Epithelial cell of proximal tubule (primary cell): ENCODE data around the gene RXRA. TPM values are rescaled to one million over a fixed set of nuclear protein-coding genes. Genes with fewer than 3 reads are reported as not detected.

Experiments used
- DNase-seq: peaks from one replicate; pipeline ENCODE4 v3.0.0-alpha.2; 2011; ENCODE audit warnings: low read depth
- H3K4me3 ChIP-seq: 2 replicates; pipeline ENCODE4 v1.5.1; 2011; ENCODE audit warnings: low read depth, mild to moderate bottlenecking, low read length
- CTCF ChIP-seq: conservative IDR thresholded peaks from 2 replicates; pipeline ENCODE4 v1.5.1; 2012; ENCODE audit warnings: low read depth, mild to moderate bottlenecking, low read length
- total RNA-seq: library from RNA; depleted of rRNA; stranded (reverse); fragments of >200 nt; gene quantifications from 2 replicates; pipeline ENCODE4 v1.2.3, GENCODE V29; 2015

Gene RXRA
- total RNA-seq, 1 donor from 2014 or later: 8.4 TPM

DNA sequence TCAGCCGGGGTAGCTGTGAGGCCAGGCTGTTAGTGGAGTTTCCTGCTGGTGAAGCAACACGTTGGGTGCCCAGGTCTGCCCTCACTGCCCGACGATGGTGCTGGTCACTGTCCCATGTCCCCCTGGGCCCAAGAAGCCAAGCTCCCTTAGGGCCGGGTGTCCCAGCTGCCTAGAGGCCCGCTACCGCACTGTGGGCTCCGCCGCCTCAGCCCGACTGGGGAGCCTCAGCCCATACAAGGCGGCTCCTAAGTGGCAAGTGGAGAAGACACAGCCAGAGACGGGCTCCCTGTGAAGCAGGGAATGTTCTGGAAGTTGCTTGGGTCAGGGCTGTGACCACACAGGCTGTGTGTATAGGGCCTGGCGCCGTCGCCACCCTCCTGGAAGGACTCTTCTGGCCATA is 96.9 kb downstream of the RXRA start:
- no peak for DNase-seq
- TF ChIP-seq CTCF: no peak
- no peak overlapping the region for H3K4me3 ChIP-seq

- no peak for DNase-seq
- no peak overlapping the region for H3K4me3 ChIP-seq
- no peak for TF ChIP-seq CTCF
Observed at GRCh38 chr9:134423749-134424148, 97.5 kb downstream of the RXRA start.

- no peak for DNase-seq
- no peak for TF ChIP-seq CTCF
- no peak overlapping the region for H3K4me3 ChIP-seq
Observed at GRCh38 chr9:134424818-134425217, 98.6 kb downstream of the RXRA start.

GRCh38 chr9:134425401-134425800 is 99.1 kb downstream of the RXRA start:
- no peak for DNase-seq
- TF ChIP-seq CTCF: no peak
- no peak overlapping the region for H3K4me3 ChIP-seq

GRCh38 chr9:134425812-134426211 is 99.6 kb downstream of the RXRA start:
- no peak for TF ChIP-seq CTCF
- DNase-seq: no peak
- H3K4me3 ChIP-seq: no peak overlapping the region

DNA sequence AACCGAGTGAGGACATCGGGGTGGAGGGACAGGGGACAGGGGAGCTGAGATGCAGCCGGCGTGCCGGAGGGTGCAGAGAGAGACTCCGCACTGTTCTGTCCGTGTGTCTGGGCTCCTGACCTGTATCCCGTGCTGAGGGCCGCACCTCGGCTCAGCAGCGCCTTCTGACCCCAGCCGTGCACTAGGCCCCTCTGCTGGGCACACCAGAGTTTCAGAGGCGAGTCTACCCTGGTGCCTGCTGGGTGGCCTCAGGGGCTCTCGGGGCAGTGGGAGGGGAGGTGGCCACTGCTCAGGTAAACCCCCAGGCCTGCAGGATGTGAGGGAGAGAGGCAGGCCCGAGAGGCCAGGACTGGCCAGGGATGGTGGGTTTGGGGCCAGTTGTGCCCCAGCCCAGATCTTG is 100.2 kb downstream of the RXRA start:
- no peak for TF ChIP-seq CTCF
- DNase-seq: no peak
- H3K4me3 ChIP-seq: no peak overlapping the region

DNA sequence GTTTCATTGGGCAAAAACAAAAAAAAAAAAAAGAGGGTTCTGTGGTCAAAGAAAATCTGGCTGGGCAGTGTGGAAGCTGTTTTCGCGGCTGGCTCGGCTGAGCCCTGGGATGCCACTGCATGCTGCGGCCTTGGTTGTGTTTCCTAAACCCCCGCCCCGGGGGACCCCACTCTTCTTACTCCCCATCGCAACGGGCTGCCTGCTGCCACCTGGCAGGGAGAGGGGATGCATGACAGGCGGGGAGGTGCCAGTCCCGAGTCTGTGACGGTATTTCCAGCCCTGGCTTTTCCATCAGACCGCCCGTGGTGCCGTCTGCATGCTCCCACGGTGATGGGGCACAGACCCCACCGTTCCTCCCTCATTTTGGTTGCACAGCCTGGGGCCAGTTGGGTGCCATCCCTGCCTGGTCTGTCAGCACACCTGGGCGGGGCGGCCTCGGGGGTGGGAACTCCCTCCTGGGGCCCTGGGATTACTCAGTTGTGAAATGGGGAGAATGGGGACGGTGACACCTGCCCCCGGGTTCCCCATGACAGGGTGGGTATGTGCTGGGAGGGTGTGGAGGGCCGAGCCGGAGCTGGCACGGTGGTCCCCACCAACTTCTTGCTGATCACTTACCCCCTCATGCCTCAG is 101.0 kb downstream of the RXRA start:
- TF ChIP-seq CTCF: no peak
- DNase-seq: no peak
- no peak overlapping the region for H3K4me3 ChIP-seq
